Endothelial cell of umbilical vein (primary cell): ENCODE data around the gene NMRK2. TPM values are rescaled to one million over a fixed set of nuclear protein-coding genes. Genes with fewer than 3 reads are reported as not detected.

ENCODE experiments used
- BruUV-seq: library from RNA; stranded (reverse); fragments of 400-500 nt; replicated peaks from 2 replicates; lab custom pipeline; 2021; lab: Mats Ljungman, UMichigan
- CTCF ChIA-PET: fragments of 300-600, 350-600 bp; sonication (Branson Sonifier 250); formaldehyde crosslinking; loops from one replicate; lab custom pipeline; 2021; ENCODE audit warnings: antibody characterized with exemption, inconsistent platforms; lab: Charles Lee
- POLR2A ChIA-PET: fragments of 300-600, 350-600 bp; sonication (Branson Sonifier 250); formaldehyde crosslinking; loops from one replicate; lab custom pipeline; 2021; ENCODE audit warnings: antibody characterized with exemption, inconsistent platforms; lab: Charles Lee
- DNase-seq: peaks from one replicate; pipeline ENCODE4 v3.0.0-alpha.2; 2011; ENCODE audit warnings: low read depth, low spot score
- FAIRE-seq: peaks from 2 replicates; lab custom pipeline; 2011; peaks lifted over from hg19 to GRCh38; lab: Jason Lieb, UNC
- H2AFZ ChIP-seq: 2 replicates; pipeline ENCODE4 v1.6.0; 2012; ENCODE audit warnings: low read depth, low read length, control low read depth, inconsistent platforms
- H3K27ac ChIP-seq: 2 replicates; pipeline ENCODE4 v1.5.1; 2011; ENCODE audit warnings: low read depth, mild to moderate bottlenecking, control low read depth, low read length, moderate library complexity; ENCODE audit not compliant: insufficient read depth
- H3K27me3 ChIP-seq, 2 experiments: 2 replicates each; pipeline versions ENCODE4 v1.6.0 to v1.6.1; 2011; ENCODE audit warnings: low read length in 2 of 2, mixed read lengths in 1 of 2; ENCODE audit not compliant: control insufficient read depth in 2 of 2, insufficient read depth in 2 of 2
- H3K36me3 ChIP-seq, 2 experiments: 2 replicates in 1 of 2; 3 replicates in 1 of 2; pipeline ENCODE4 v1.5.1; 2011; ENCODE audit warnings: low read length in 2 of 2, mild to moderate bottlenecking in 1 of 2, moderate library complexity in 1 of 2; ENCODE audit not compliant: control insufficient read depth in 2 of 2, insufficient read depth in 2 of 2; ENCODE audit errors: extremely low read depth in 1 of 2
- H3K4me1 ChIP-seq: 3 replicates; pipeline ENCODE4 v1.5.1; 2011; ENCODE audit warnings: mild to moderate bottlenecking, low read length; ENCODE audit not compliant: control insufficient read depth, insufficient read depth; ENCODE audit errors: extremely low read depth
- H3K4me2 ChIP-seq: 2 replicates; pipeline ENCODE4 v1.6.1; 2011; ENCODE audit warnings: low read length, control low read depth, mixed read lengths; ENCODE audit not compliant: insufficient read depth
- H3K4me3 ChIP-seq, 3 experiments: fragments of 200-600 bp in 1 of 3; sonication (generic), shearing (Covaris generic) in 1 of 3; replicated peaks in 1 of 3; 2 replicates each; pipeline ENCODE4 v1.5.1; 2011 to 2016; ENCODE audit warnings: control low read depth in 3 of 3, low read length in 3 of 3, mild to moderate bottlenecking in 2 of 3, inconsistent platforms in 1 of 3, low read depth in 1 of 3, moderate library complexity in 1 of 3; ENCODE audit not compliant: insufficient read depth in 1 of 3
- H3K79me2 ChIP-seq: 2 replicates; pipeline ENCODE4 v1.6.0; 2012; ENCODE audit warnings: low read length, inconsistent platforms; ENCODE audit not compliant: control insufficient read depth, insufficient read depth
- H3K9ac ChIP-seq: replicated peaks from 2 replicates; pipeline ENCODE3; 2011; ENCODE audit warnings: low read length, control low read depth; ENCODE audit not compliant: insufficient read depth; ENCODE audit errors: extremely low read depth
- H3K9me1 ChIP-seq: replicated peaks from 3 replicates; pipeline ENCODE4 v1.6.0; 2011; ENCODE audit warnings: mild to moderate bottlenecking, low read length; ENCODE audit not compliant: control insufficient read depth, insufficient read depth; ENCODE audit errors: extremely low read depth
- H3K9me3 ChIP-seq: replicated peaks from 2 replicates; pipeline ENCODE4 v1.5.1; 2012; ENCODE audit warnings: low read length, inconsistent platforms; ENCODE audit not compliant: control insufficient read depth, insufficient read depth
- H4K20me1 ChIP-seq: replicated peaks from 2 replicates; pipeline ENCODE3; 2011; ENCODE audit warnings: mild to moderate bottlenecking, low read length; ENCODE audit not compliant: control insufficient read depth, insufficient read depth; ENCODE audit errors: extremely low read depth
- CTCF ChIP-seq, 2 donors: IDR thresholded peaks; 1 replicate in 1 of 2; 2 replicates in 1 of 2; pipeline ENCODE4 v1.5.1; 2011; ENCODE audit warnings: low read length in 2 of 2, mild to moderate bottlenecking in 2 of 2, moderate library complexity in 2 of 2, control low read depth in 1 of 2, inconsistent platforms in 1 of 2, low read depth in 1 of 2; ENCODE audit not compliant: insufficient read depth in 1 of 2; ENCODE audit errors: extremely low read depth in 1 of 2
- FOS ChIP-seq: IDR thresholded peaks from 2 replicates; pipeline ENCODE4 v1.6.1; 2011; ENCODE audit warnings: mild to moderate bottlenecking, low read length, moderate library complexity, borderline replicate concordance; ENCODE audit not compliant: insufficient read depth
- GATA2 ChIP-seq: IDR thresholded peaks from 2 replicates; pipeline ENCODE4 v1.7.0; 2011; ENCODE audit warnings: low read depth, mild to moderate bottlenecking, moderate library complexity, mixed read lengths, low read length; ENCODE audit not compliant: insufficient read length, insufficient read depth
- JUN ChIP-seq: IDR thresholded peaks from 2 replicates; pipeline ENCODE4 v1.6.1; 2011; ENCODE audit warnings: borderline replicate concordance, low read depth; ENCODE audit not compliant: insufficient read length, insufficient read depth
- MYC ChIP-seq: IDR thresholded peaks from one replicate; pipeline ENCODE4 v1.6.1; 2011; ENCODE audit warnings: mild to moderate bottlenecking, low read depth, low read length
- POLR2AphosphoS5 ChIP-seq: IDR thresholded peaks from 2 replicates; pipeline ENCODE4 v1.6.1; 2012; ENCODE audit warnings: low read depth, mild to moderate bottlenecking, control low read depth, low read length, moderate library complexity; ENCODE audit not compliant: insufficient read depth
- dilution Hi-C: fragments of 300-500 bp; cut with MboI; formaldehyde crosslinking; loops from one replicate; pipeline ENCODE4 v1.15.0; 2019; ENCODE audit warnings: low sequenced_read_pairs; ENCODE audit not compliant: extremely low pct_ligation_motif_present
- intact Hi-C: fragments of 100-400 bp; cut with micrococcal nuclease; formaldehyde crosslinking; loops from one replicate; pipeline ENCODE4 v1.10.0; 2022
- polyA plus RNA-seq, 4 experiments: library from polyadenylated mRNA; depleted of rRNA in 3 of 4; stranded (reverse) in 3 of 4; unstranded in 1 of 4; fragments of >200 nt; gene quantifications; 2 replicates each; pipeline versions ENCODE4 v1.2.1 to v1.2.3, GENCODE V29; 2011 to 2012; ENCODE audit warnings: missing spikeins in 1 of 4
- total RNA-seq: library from RNA; stranded (reverse); gene quantifications from 2 replicates; pipeline ENCODE4 v1.2.3, GENCODE V29; 2021

NMRK2 gene
- total and polyA plus RNA-seq, 2 donors (not counting 3 experiments of a cell fraction or from before 2014, with no cell fraction given), result not detected

- H4K20me1 ChIP-seq, result no peaks in the 10 kb centered on the region
- no peak overlapping the region for H3K9ac ChIP-seq
- no peak overlapping the region for H3K27ac ChIP-seq
- H3K36me3 ChIP-seq, result peaks cover 50 to 67% of the 10 kb centered on the region in 2 experiments
- TF ChIP-seq JUN (no peak), POLR2AphosphoS5 (peak; percentile 45)
- ChIA-PET POLR2A (interaction anchor here (5.3 kb wide), 1 partner anchor 12 kb away, joined by 82 read pairs; the partner anchor contains the start of gene DAPK3), CTCF (no interaction called here)
- peaks cover 28% of the 10 kb centered on the region for H3K4me1 ChIP-seq
- no peaks in the 10 kb centered on the region for H3K9me3 ChIP-seq
- H3K9me1 ChIP-seq, result no peaks in the 10 kb centered on the region
- H2AFZ ChIP-seq, result no peak overlapping the region
- H3K27me3 ChIP-seq, result no peaks in the 10 kb centered on the region
- intact Hi-C loops, result no loop called here
- dilution Hi-C loops, result no loop called here
- no TSS peak for BruUV-seq
- peaks cover 78% of the 10 kb centered on the region for H3K79me2 ChIP-seq
- DNase-seq (no peak), FAIRE-seq (no peak)
- H3K4me3 ChIP-seq, result no peak overlapping the region
- no peak overlapping the region for H3K4me2 ChIP-seq
These were observed 49.1 kb downstream of the NMRK2 start for GRCh38 chr19:3981736-3982681.

- Histone ChIP-seq H3K9me1 (no peaks in the 10 kb centered on the region), H2AFZ (no peak overlapping the region), H3K36me3 (peaks cover 41 to 58% of the 10 kb centered on the region in 2 experiments), H3K27me3 (no peaks in the 10 kb centered on the region), H3K9me3 (no peaks in the 10 kb centered on the region), H3K27ac (no peak overlapping the region), H3K4me3 (no peak overlapping the region), H3K79me2 (peaks cover 69% of the 10 kb centered on the region), H3K4me2 (peak overlapping the region; percentile 65), H3K4me1 (peaks cover 31% of the 10 kb centered on the region), H4K20me1 (no peaks in the 10 kb centered on the region), H3K9ac (peak overlapping the region; percentile 99)
- TSS peak; percentile 3 for BruUV-seq
- dilution Hi-C loops (no loop called here), intact Hi-C loops (no loop called here)
- DNase-seq (peak; percentile 12), FAIRE-seq (no peak)
- peak; percentile 25 for TF ChIP-seq FOS
- no peak for TF ChIP-seq CTCF (IDR thresholded peaks at IDR 0.05; ENCODE audit: extremely low read depth in 1 of 2, insufficient read depth in 1 of 2, low read depth in 1 of 2, low read length in 2 of 2)
- no peak for TF ChIP-seq MYC
- no peak for TF ChIP-seq GATA2
- ChIA-PET POLR2A (interaction anchor here (5.3 kb wide), 1 partner anchor 13 kb away, joined by 82 read pairs; the partner anchor contains the start of gene DAPK3), CTCF (no interaction called here)
These were observed 50.1 kb downstream of the NMRK2 start for GRCh38 chr19:3982701-3983541.
